Colonic mucosa (tissue), 4 donors: ENCODE results near the gene ESM1. TPM values are rescaled to one million over a fixed set of nuclear protein-coding genes. Genes with fewer than 3 reads are reported as not detected.

Experiments
- DNase-seq: peaks from one replicate; pipeline ENCODE4 v3.0.0-alpha.2; 2020
- H3K27ac ChIP-seq: fragments of 200-600 bp; one replicate; pipeline ENCODE4 v1.8.0; 2021
- H3K27me3 ChIP-seq: fragments of 200-600 bp; one replicate; pipeline ENCODE4 v1.8.0; 2021
- H3K36me3 ChIP-seq: fragments of 200-600 bp; one replicate; pipeline ENCODE4 v1.8.0; 2021
- H3K4me1 ChIP-seq: fragments of 200-600 bp; one replicate; pipeline ENCODE4 v1.8.0; 2021; ENCODE audit warnings: mild to moderate bottlenecking
- H3K4me3 ChIP-seq: fragments of 200-600 bp; one replicate; pipeline ENCODE4 v1.8.0; 2021
- H3K9ac ChIP-seq, 2 donors: one replicate each; pipeline ENCODE4 v1.7.0; 2013; ENCODE audit warnings: control low read depth in 2 of 2, low read depth in 2 of 2, low read length in 2 of 2
- H3K9me3 ChIP-seq: fragments of 200-600 bp; one replicate; pipeline ENCODE4 v1.8.0; 2021
- CTCF ChIP-seq: fragments of 200-600 bp; IDR thresholded peaks from one replicate; pipeline ENCODE4 v1.8.0; 2022; ENCODE audit warnings: antibody characterized with exemption, mild to moderate bottlenecking
- intact Hi-C: fragments of 100-400 bp; cut with DNase I; formaldehyde crosslinking; loops from one replicate; pipeline ENCODE4 v1.14.1; 2022
- total RNA-seq, 2 donors: library from RNA; stranded (reverse); fragmentation: NEBNext Ultra II Directional in 1 of 2; extraction: Animal tissue kit (Norgen Biotek cat#: 25700) in 1 of 2; gene quantifications; one replicate each; pipeline ENCODE4 v1.2.1, GENCODE V29; 2021
- donor health status: healthy.
- donor health status: DM: no; HTN: no; CAD: no.
- donor health status: DM: no; HTN: no; CAD: no.

The ESM1 gene
- total RNA-seq, 2 donors from 2014 or later = 0.29 TPM; not detected in 1

- Histone ChIP-seq H3K9ac (no peak overlapping the region), H3K36me3 (no peaks in the 10 kb centered on the region), H3K27me3 (no peaks in the 10 kb centered on the region), H3K27ac (no peak overlapping the region), H3K4me3 (no peak overlapping the region), H3K9me3 (no peaks in the 10 kb centered on the region), H3K4me1 (no peaks in the 10 kb centered on the region)
- intact Hi-C loops = no loop called here
- TF ChIP-seq CTCF = no peak
- no peak for DNase-seq
These were observed 21.0 kb downstream of the ESM1 start for GRCh38 chr5:54964405-54964804.

GRCh38 chr5:54959673-54960418 lies 25.5 kb downstream of the ESM1 start:
- DNase-seq = no peak
- H3K27me3 ChIP-seq = no peaks in the 10 kb centered on the region
- no peak overlapping the region for H3K9ac ChIP-seq
- H3K4me3 ChIP-seq = no peak overlapping the region
- H3K27ac ChIP-seq = no peak overlapping the region
- no peaks in the 10 kb centered on the region for H3K4me1 ChIP-seq
- no peaks in the 10 kb centered on the region for H3K36me3 ChIP-seq
- intact Hi-C loops = no loop called here
- TF ChIP-seq CTCF = no peak
- no peaks in the 10 kb centered on the region for H3K9me3 ChIP-seq

- intact Hi-C loops = no loop called here
These were observed 28.5 kb downstream of the ESM1 start for GRCh38 chr5:54956922-54957321.

GRCh38 chr5:54947187-54947586 lies 38.2 kb downstream of the ESM1 start:
- no peaks in the 10 kb centered on the region for H3K9me3 ChIP-seq
- TF ChIP-seq CTCF = no peak
- no peaks in the 10 kb centered on the region for H3K27me3 ChIP-seq
- no peak overlapping the region for H3K27ac ChIP-seq
- H3K36me3 ChIP-seq = no peaks in the 10 kb centered on the region
- DNase-seq = no peak
- no peak overlapping the region for H3K4me3 ChIP-seq
- intact Hi-C loops = loop anchor here (10.0 kb wide), 1 partner anchor 198 kb away; no protein-coding TSS in a partner anchor
- no peak overlapping the region for H3K9ac ChIP-seq
- H3K4me1 ChIP-seq = no peaks in the 10 kb centered on the region

More at GRCh38 chr5:54956922-54957321, 28.5 kb downstream of the ESM1 start:
- Histone ChIP-seq H3K4me1 (no peaks in the 10 kb centered on the region), H3K27me3 (no peaks in the 10 kb centered on the region), H3K36me3 (no peaks in the 10 kb centered on the region), H3K27ac (no peak overlapping the region), H3K4me3 (no peak overlapping the region), H3K9ac (no peak overlapping the region), H3K9me3 (no peaks in the 10 kb centered on the region)
- DNase-seq = no peak
- no peak for TF ChIP-seq CTCF

- Histone ChIP-seq H3K9me3 (no peaks in the 10 kb centered on the region), H3K9ac (no peak overlapping the region), H3K36me3 (no peaks in the 10 kb centered on the region), H3K4me1 (no peaks in the 10 kb centered on the region), H3K27me3 (no peaks in the 10 kb centered on the region), H3K4me3 (no peak overlapping the region), H3K27ac (no peak overlapping the region)
- TF ChIP-seq CTCF = no peak
- intact Hi-C loops = loop anchor here (10.0 kb wide), 1 partner anchor 198 kb away; no protein-coding TSS in a partner anchor
- no peak for DNase-seq
These were observed 39.0 kb downstream of the ESM1 start for GRCh38 chr5:54946306-54946819.
